ENCODE results near the gene FYB1. TPM values are rescaled to one million over a fixed set of nuclear protein-coding genes. Genes with fewer than 3 reads are reported as not detected.

FYB1 gene
- total and polyA plus RNA-seq, 8 donors, result 2.0 to 22.9 (median 4.2) TPM

- no peaks in the 10 kb centered on the region for H3K36me3 ChIP-seq
- no peak overlapping the region for H3K27ac ChIP-seq
- no peak for DNase-seq
- no peaks in the 10 kb centered on the region for H3K9me3 ChIP-seq
- intact Hi-C loops (cut with DNase I; ENCODE audit: low total_unique reads), result no loop called here
- no peak overlapping the region for H3K4me3 ChIP-seq
- no peaks in the 10 kb centered on the region for H3K27me3 ChIP-seq
- no peaks in the 10 kb centered on the region for H3K4me1 ChIP-seq
- no peak for TF ChIP-seq CTCF (IDR thresholded peaks at IDR 0.05)
- no peak for TF ChIP-seq POLR2AphosphoS5 (IDR thresholded peaks at IDR 0.05)
- no peak for TF ChIP-seq EP300 (IDR thresholded peaks at IDR 0.05)
- TF ChIP-seq POLR2A (IDR thresholded peaks at IDR 0.05), result no peak
- WGBS, 5 donors, result 52 to 70% (median 58%) methylated on average over 2 of the region's 2 CpGs
Measured at GRCh38 chr5:39109606-39110005, 109.8 kb downstream of the FYB1 start.

- Histone ChIP-seq H3K27ac (no peak overlapping the region), H3K4me3 (no peak overlapping the region), H3K36me3 (no peaks in the 10 kb centered on the region), H3K4me1 (no peaks in the 10 kb centered on the region), H3K9me3 (no peaks in the 10 kb centered on the region), H3K27me3 (no peaks in the 10 kb centered on the region)
- intact Hi-C loops (cut with DNase I; ENCODE audit: low total_unique reads), result no loop called here
- no peak for TF ChIP-seq POLR2A (IDR thresholded peaks at IDR 0.05)
- no peak for TF ChIP-seq POLR2AphosphoS5 (IDR thresholded peaks at IDR 0.05)
- TF ChIP-seq CTCF (IDR thresholded peaks at IDR 0.05), result no peak
- TF ChIP-seq EP300 (IDR thresholded peaks at IDR 0.05), result no peak
- 65 to 72% (median 68%) methylated on average over 3 of the region's 3 CpGs for WGBS, 5 donors
- DNase-seq, result no peak
Measured at GRCh38 chr5:39108987-39109386, 110.4 kb downstream of the FYB1 start.

GRCh38 chr5:39107350-39107749 is 112.0 kb downstream of the FYB1 start:
- intact Hi-C loops (cut with DNase I; ENCODE audit: low total_unique reads), result no loop called here
- H3K9me3 ChIP-seq, result no peaks in the 10 kb centered on the region
- H3K36me3 ChIP-seq, result no peaks in the 10 kb centered on the region
- no peak for DNase-seq
- TF ChIP-seq POLR2A (IDR thresholded peaks at IDR 0.05) (no peak), EP300 (IDR thresholded peaks at IDR 0.05) (no peak), POLR2AphosphoS5 (IDR thresholded peaks at IDR 0.05) (no peak), CTCF (IDR thresholded peaks at IDR 0.05) (no peak)
- H3K4me3 ChIP-seq, result no peak overlapping the region
- no peaks in the 10 kb centered on the region for H3K4me1 ChIP-seq
- H3K27ac ChIP-seq, result no peak overlapping the region
- no peaks in the 10 kb centered on the region for H3K27me3 ChIP-seq

GRCh38 chr5:39106322-39106721 is 113.0 kb downstream of the FYB1 start:
- no peak overlapping the region for H3K27ac ChIP-seq
- WGBS, 5 donors, result 47 to 75% (median 63%) methylated on average over 1 of the region's 1 CpG
- no peaks in the 10 kb centered on the region for H3K27me3 ChIP-seq
- no peak for DNase-seq
- TF ChIP-seq POLR2A (IDR thresholded peaks at IDR 0.05) (no peak), POLR2AphosphoS5 (IDR thresholded peaks at IDR 0.05) (no peak), CTCF (IDR thresholded peaks at IDR 0.05) (no peak), EP300 (IDR thresholded peaks at IDR 0.05) (no peak)
- no peaks in the 10 kb centered on the region for H3K9me3 ChIP-seq
- intact Hi-C loops (cut with DNase I; ENCODE audit: low total_unique reads), result no loop called here
- no peaks in the 10 kb centered on the region for H3K36me3 ChIP-seq
- no peaks in the 10 kb centered on the region for H3K4me1 ChIP-seq
- H3K4me3 ChIP-seq, result no peak overlapping the region

Measured in stomach (tissue), 9 donors.